IMR-90 (cell line): ENCODE data around the gene RNH1. TPM values are rescaled to one million over a fixed set of nuclear protein-coding genes. Genes with fewer than 3 reads are reported as not detected.
A peak's percentile ranks its signal among the peaks of the same experiment; 100 is the strongest.
"Not testable (repeated sequence)": the region's sequence is repeated elsewhere in the genome, so short reads cannot be mapped to it uniquely, and the experiment has no call there.

Experiments
- ATAC-seq: fragments of 200-7000 bp; cut with Tn5 transposase; 2 replicates; pipeline ENCODE4 v1.9.1; 2020; ENCODE audit warnings: low read depth, mild to moderate bottlenecking, moderate library complexity
- BruUV-seq: library from RNA; stranded (reverse); fragments of 400-500 nt; replicated peaks from 2 replicates; lab custom pipeline; 2021; lab: Mats Ljungman, UMichigan
- CTCF ChIA-PET: fragments of 300-600 bp; formaldehyde crosslinking; extraction: SDS; loops from one replicate; lab custom pipeline; 2021; ENCODE audit warnings: antibody characterized with exemption; lab: Yijun Ruan, JAX
- POLR2A ChIA-PET: fragments of 300-600 bp; sonication (Branson Sonifier 250); formaldehyde crosslinking; loops from one replicate; lab custom pipeline; 2022; ENCODE audit warnings: antibody characterized with exemption; ENCODE audit not compliant: unreplicated experiment; lab: Charles Lee
- DNase-seq: peaks from one replicate; pipeline ENCODE4 v3.0.0; 2013
- H2AFZ ChIP-seq: replicated peaks from 2 replicates; pipeline ENCODE3; 2013; ENCODE audit warnings: low read length, mild to moderate bottlenecking; ENCODE audit not compliant: poor library complexity
- H2AK5ac ChIP-seq: 2 replicates; pipeline ENCODE4 v1.6.1; 2013; ENCODE audit warnings: low read depth, low read length, inconsistent platforms
- H2AK9ac ChIP-seq: replicated peaks from 2 replicates; pipeline ENCODE3; 2013; ENCODE audit warnings: mild to moderate bottlenecking, low read depth, low read length, moderate library complexity; ENCODE audit not compliant: poor library complexity
- H2BK120ac ChIP-seq: 2 replicates; pipeline ENCODE4 v1.6.1; 2013; ENCODE audit warnings: low read depth, low read length, inconsistent platforms
- H2BK15ac ChIP-seq: 3 replicates; pipeline ENCODE4 v1.6.1; 2013; ENCODE audit warnings: low read depth, low read length, inconsistent platforms
- H2BK20ac ChIP-seq: 2 replicates; pipeline ENCODE4 v1.6.1; 2013; ENCODE audit warnings: low read depth, mild to moderate bottlenecking, inconsistent platforms, low read length, moderate library complexity
- H2BK5ac ChIP-seq: 2 replicates; pipeline ENCODE4 v1.6.1; 2013; ENCODE audit warnings: mild to moderate bottlenecking, low read depth, low read length, inconsistent platforms; ENCODE audit not compliant: poor library complexity, severe bottlenecking
- H3K14ac ChIP-seq: replicated peaks from 2 replicates; pipeline ENCODE4 v1.6.1; 2013; ENCODE audit warnings: low read depth, low read length, inconsistent platforms
- H3K18ac ChIP-seq: 2 replicates; pipeline ENCODE4 v1.6.1; 2013; ENCODE audit warnings: low read depth, low read length, control low read depth
- H3K23ac ChIP-seq: 2 replicates; pipeline ENCODE4 v1.6.1; 2013; ENCODE audit warnings: low read depth, low read length, inconsistent platforms
- H3K27ac ChIP-seq: 2 replicates; pipeline ENCODE4 v1.5.1; 2013; ENCODE audit warnings: mild to moderate bottlenecking, control low read depth, low read length; ENCODE audit not compliant: insufficient read depth
- H3K27me3 ChIP-seq: 2 replicates; pipeline ENCODE4 v1.6.1; 2013; ENCODE audit warnings: low read length; ENCODE audit not compliant: control insufficient read depth, insufficient read depth
- H3K36me3 ChIP-seq: 2 replicates; pipeline ENCODE4 v1.6.1; 2013; ENCODE audit warnings: low read length, mixed read lengths; ENCODE audit not compliant: control insufficient read depth, insufficient read depth
- H3K4ac ChIP-seq: 2 replicates; pipeline ENCODE4 v1.6.1; 2013; ENCODE audit warnings: low read depth, low read length, inconsistent platforms
- H3K4me1 ChIP-seq: 2 replicates; pipeline ENCODE4 v1.6.1; 2013; ENCODE audit warnings: low read length, mixed read lengths; ENCODE audit not compliant: control insufficient read depth, insufficient read depth
- H3K4me2 ChIP-seq: 2 replicates; pipeline ENCODE4 v1.6.1; 2013; ENCODE audit warnings: low read depth, mild to moderate bottlenecking, control low read depth, low read length, moderate library complexity
- H3K4me3 ChIP-seq: 2 replicates; pipeline ENCODE4 v1.5.1; 2013; ENCODE audit warnings: low read depth, mild to moderate bottlenecking, control low read depth, low read length, moderate library complexity; ENCODE audit not compliant: insufficient read depth
- H3K56ac ChIP-seq: 2 replicates; pipeline ENCODE4 v1.6.1; 2013; ENCODE audit warnings: low read length, inconsistent platforms; ENCODE audit not compliant: insufficient read depth; ENCODE audit errors: extremely low read depth
- H3K79me1 ChIP-seq, 2 experiments: 2 replicates each; pipeline ENCODE4 v1.6.1; 2013; ENCODE audit warnings: low read length in 2 of 2, inconsistent platforms in 1 of 2, low read depth in 1 of 2
- H3K9ac ChIP-seq: 2 replicates; pipeline ENCODE4 v1.6.1; 2013; ENCODE audit warnings: low read depth, low read length, control low read depth
- H3K9me1 ChIP-seq: 2 replicates; pipeline ENCODE4 v1.6.1; 2013; ENCODE audit warnings: low read length, inconsistent platforms; ENCODE audit not compliant: insufficient read depth
- H3K9me3 ChIP-seq: 2 replicates; pipeline ENCODE4 v1.6.1; 2013; ENCODE audit warnings: low read length; ENCODE audit not compliant: control insufficient read depth, insufficient read depth
- H4K20me1 ChIP-seq: 2 replicates; pipeline ENCODE4 v1.6.1; 2013; ENCODE audit warnings: low read length, inconsistent platforms; ENCODE audit not compliant: insufficient read depth
- H4K5ac ChIP-seq: 2 replicates; pipeline ENCODE4 v1.6.1; 2013; ENCODE audit warnings: mild to moderate bottlenecking, low read depth, low read length, control low read depth
- H4K8ac ChIP-seq, 2 experiments: 2 replicates each; pipeline ENCODE4 v1.6.1; 2013; ENCODE audit warnings: low read depth in 2 of 2, low read length in 2 of 2, control low read depth in 1 of 2, inconsistent platforms in 1 of 2
- H4K91ac ChIP-seq: 2 replicates; pipeline ENCODE4 v1.6.1; 2013; ENCODE audit warnings: low read depth, low read length, inconsistent platforms; ENCODE audit not compliant: insufficient read depth
- WGBS, 2 experiments: methylation state at CpG; one replicate each; pipeline versions ENCODE4 v1.1.5 to v1.1.7; 2013; ENCODE audit warnings: missing lambda C conversion rate in 2 of 2; ENCODE audit not compliant: insufficient read length in 1 of 2; ENCODE audit errors: extremely low coverage in 2 of 2; 5-methylcytosine and 5-hydroxymethylcytosine counted together
- dilution Hi-C: fragments of 300-500 bp; cut with HindIII; formaldehyde crosslinking; loops from one replicate; pipeline ENCODE4 v1.14.3; 2018; ENCODE audit warnings: low sequenced_read_pairs; ENCODE audit not compliant: unreplicated experiment
- in situ Hi-C: fragments of 300-500 bp; cut with MboI; formaldehyde crosslinking; loops from 3 replicates; pipeline ENCODE4 v1.14.3; 2019; ENCODE audit warnings: low sequenced_read_pairs, inconsistent platforms, mixed read lengths
- intact Hi-C: fragments of 100-400 bp; cut with micrococcal nuclease; formaldehyde crosslinking; loops from 2 replicates; pipeline ENCODE4 v1.10.0; 2022
- polyA plus RNA-seq, 3 experiments: library from polyadenylated mRNA; depleted of rRNA; stranded (reverse); fragments of >200 nt; gene quantifications; 2 replicates each; pipeline ENCODE4 v1.2.3, GENCODE V29; 2012; ENCODE audit warnings: low replicate concordance in 1 of 3
- total RNA-seq: library from RNA; depleted of rRNA; stranded (reverse); fragments of >200 nt; gene quantifications from 2 replicates; pipeline ENCODE4 v1.2.3, GENCODE V29; 2012

RNH1 gene
- total and polyA plus RNA-seq, 2 of the 4 experiments (the other 2 are of a cell fraction) = 138 to 247 TPM

GRCh38 chr11:469026-469683 is 37.9 kb downstream of the RNH1 start:
- H2BK5ac ChIP-seq = peak overlapping the region; percentile 90
- peak overlapping the region; percentile 98; the same call in 1 of the 2 replicates for H2AK5ac ChIP-seq
- ATAC-seq = peak; percentile 22; the same call in 1 of the 2 replicates
- peak overlapping the region; percentile 75 for H2AFZ ChIP-seq
- WGBS, 2 experiments = 47% methylated on average over 10 of the region's 19 CpGs; no CpG with 5 or more reads in 1 of the 2 experiments
- DNase-seq, POLR2A ChIA-PET, H3K9me3 ChIP-seq, H3K36me3 ChIP-seq, dilution Hi-C loops, H3K27me3 ChIP-seq, BruUV-seq, in situ Hi-C loops, H4K20me1 ChIP-seq: not testable (repeated sequence)
- peak overlapping the region; percentile 98 for H3K23ac ChIP-seq
- intact Hi-C loops = loop anchor here (2.0 kb wide), 1 partner anchor 18 kb away; the partner anchor contains the start of gene PTDSS2
- peak overlapping the region; percentile 71; the same call in 1 of the 2 replicates for H2BK20ac ChIP-seq
- CTCF ChIA-PET = interaction anchor here (0.8 kb wide), 1 partner anchor 36 kb away, joined by 5 read pairs; no protein-coding TSS in a partner anchor
- H3K4me2 ChIP-seq = peak overlapping the region; percentile 80
- H2AK9ac ChIP-seq = peak overlapping the region; percentile 97
- peak overlapping the region; percentile 71; the same call in 1 of the 3 replicates for H2BK15ac ChIP-seq
- peak overlapping the region; percentile 98 for H3K18ac ChIP-seq
- H3K27ac ChIP-seq = peak overlapping the region; percentile 99
- H3K56ac ChIP-seq = peak overlapping the region; percentile 57; the same call in 1 of the 2 replicates
- peak overlapping the region; percentile 91 for H3K9ac ChIP-seq
- peak overlapping the region; percentile 99 for H4K8ac ChIP-seq
- peak overlapping the region; percentile 96 for H4K91ac ChIP-seq
- peak overlapping the region; percentile 79 for H2BK120ac ChIP-seq
- H3K4ac ChIP-seq = peak overlapping the region; percentile 99
- H3K79me1 ChIP-seq = peaks cover 5 to 58% of the 10 kb centered on the region in 2 experiments; a peak in 3 of 4 replicates
- H3K4me3 ChIP-seq = peak overlapping the region; percentile 6; the same call in 1 of the 2 replicates
- peak overlapping the region; percentile 99 for H4K5ac ChIP-seq
- H3K9me1 ChIP-seq = peaks cover 15% of the 10 kb centered on the region
- peaks cover 17% of the 10 kb centered on the region for H3K4me1 ChIP-seq
- H3K14ac ChIP-seq = peak overlapping the region; percentile 99
